ENCODE measurements around the gene KCTD17. TPM values are rescaled to one million over a fixed set of nuclear protein-coding genes. Genes with fewer than 3 reads are reported as not detected.

The KCTD17 gene
- total and polyA plus RNA-seq, 2 of the 4 experiments (the other 2 are of a cell fraction), result 28.3 to 37.3 TPM

DNA sequence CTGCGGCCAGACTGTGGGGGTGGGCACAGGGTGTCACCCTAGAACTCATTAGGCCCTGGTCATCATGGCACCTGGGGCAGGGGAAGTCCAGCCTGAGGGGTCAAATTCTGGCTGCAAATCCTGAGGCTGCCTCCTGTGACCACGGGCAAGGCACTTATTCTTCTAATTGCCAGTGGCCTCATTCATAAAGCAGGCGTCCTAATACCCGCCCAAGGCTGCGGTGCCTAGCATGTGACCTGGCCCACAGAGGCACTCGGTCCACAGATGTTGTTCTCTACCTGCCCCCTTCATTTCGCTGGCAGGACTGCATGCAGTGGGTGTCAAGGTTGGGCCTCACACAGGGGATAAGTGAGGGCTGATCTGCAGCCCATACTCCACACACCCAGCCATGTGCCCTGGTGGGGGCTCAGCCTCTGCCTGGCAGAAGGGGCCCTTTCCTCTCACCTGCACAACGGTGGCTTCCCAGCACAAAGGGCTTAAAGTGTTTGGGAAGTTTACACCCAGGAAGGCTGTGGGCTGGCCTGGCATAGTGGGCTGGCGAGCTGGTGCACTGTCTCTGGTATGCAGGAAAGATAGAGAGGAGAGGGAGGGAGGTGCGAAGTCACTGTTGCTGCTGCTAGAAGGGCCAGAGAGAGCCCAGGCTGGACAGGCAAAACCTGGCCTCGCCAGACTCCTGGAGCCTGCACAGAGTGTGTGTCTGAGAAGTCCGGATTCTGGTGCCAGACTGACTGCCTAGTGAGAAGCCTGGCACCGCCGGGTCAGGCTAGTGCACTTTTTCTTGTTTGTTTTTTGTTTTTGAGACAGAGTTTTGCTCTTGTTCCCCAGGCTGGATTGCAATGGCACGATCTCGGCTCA lies 28.8 kb upstream of the KCTD17 start (continued):
- no peak for TF ChIP-seq BHLHE40 (IDR thresholded peaks at IDR 0.05; ENCODE audit: low read depth, low read length)

DNA sequence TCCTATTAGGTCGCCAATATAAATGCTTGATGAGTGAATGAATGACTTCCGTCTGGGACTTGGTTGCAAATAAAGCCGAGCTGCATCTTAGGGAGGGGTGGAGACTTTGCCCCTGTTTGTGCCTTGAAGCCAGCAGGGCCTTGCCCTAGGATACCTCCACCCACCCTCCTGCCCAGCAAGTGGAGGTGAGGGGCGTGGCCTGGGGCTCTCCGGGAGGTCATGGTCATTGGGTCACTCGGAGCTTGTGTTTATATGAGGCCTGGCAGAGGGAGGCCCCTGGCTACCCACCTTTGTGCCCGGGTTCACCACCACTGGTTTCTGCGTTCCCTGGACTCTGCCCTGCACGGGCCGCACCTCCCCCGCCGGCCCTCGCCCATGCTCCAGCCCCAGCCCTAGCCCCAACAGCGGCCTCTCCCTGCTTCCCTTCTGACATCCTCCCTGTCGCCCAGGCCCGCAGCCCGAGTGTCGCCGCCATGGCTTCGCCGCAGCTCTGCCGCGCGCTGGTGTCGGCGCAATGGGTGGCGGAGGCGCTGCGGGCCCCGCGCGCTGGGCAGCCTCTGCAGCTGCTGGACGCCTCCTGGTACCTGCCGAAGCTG lies 27.7 kb upstream of the KCTD17 start:
- peaks cover 24% of the 10 kb centered on the region for H4K20me1 ChIP-seq (ENCODE audit: insufficient read depth, low read length)
- no peak overlapping the region for H4K8ac ChIP-seq (ENCODE audit: low read depth in 2 of 2, low read length in 2 of 2)
- H3K56ac ChIP-seq (ENCODE audit: extremely low read depth, insufficient read depth, low read length), result no peak overlapping the region
- POLR2A ChIA-PET (ENCODE audit: unreplicated experiment), result interaction anchor here (0.6 kb wide), 1 partner anchor 520 kb away, joined by 3 read pairs; no protein-coding TSS in a partner anchor
- no peak overlapping the region for H3K27ac ChIP-seq (ENCODE audit: insufficient read depth, low read length)
- WGBS, 2 experiments (ENCODE audit: extremely low coverage in 2 of 2, insufficient read length in 1 of 2), result 89% methylated on average over 24 of the region's 34 CpGs; no CpG with 5 or more reads in 1 of the 2 experiments
- no peaks in the 10 kb centered on the region for H3K9me3 ChIP-seq (ENCODE audit: control insufficient read depth, insufficient read depth, low read length)
- dilution Hi-C loops (cut with HindIII; ENCODE audit: low sequenced_read_pairs, unreplicated experiment) (no loop called here), intact Hi-C loops (cut with micrococcal nuclease) (loop anchor here (5.0 kb wide), 1 partner anchor 242 kb away; no protein-coding TSS in a partner anchor), in situ Hi-C loops (cut with MboI; ENCODE audit: low sequenced_read_pairs) (no loop called here)
- H2BK120ac ChIP-seq (ENCODE audit: low read depth, low read length), result no peak overlapping the region
- no peak overlapping the region for H2AK5ac ChIP-seq (ENCODE audit: low read depth, low read length)
- no peak overlapping the region for H3K23ac ChIP-seq (ENCODE audit: low read depth, low read length)
- peaks cover 13% of the 10 kb centered on the region; the same call in 1 of the 2 replicates for H3K9me1 ChIP-seq (ENCODE audit: insufficient read depth, low read length)
- H2AK9ac ChIP-seq (replicated peaks; ENCODE audit: low read depth, low read length, poor library complexity), result no peak overlapping the region
- peaks cover 2% of the 10 kb centered on the region for H3K4me1 ChIP-seq (ENCODE audit: control insufficient read depth, insufficient read depth, low read length)
- ATAC-seq (ENCODE audit: low read depth) (no peak), DNase-seq (no peak)
- no peak overlapping the region for H3K4me3 ChIP-seq (ENCODE audit: insufficient read depth, low read depth, low read length)
- peaks cover 7 to 52% of the 10 kb centered on the region in 2 experiments for H3K79me1 ChIP-seq (ENCODE audit: low read depth in 1 of 2, low read length in 2 of 2)
- no peak overlapping the region for H2BK5ac ChIP-seq (ENCODE audit: low read depth, low read length, poor library complexity, severe bottlenecking)
- H2BK15ac ChIP-seq (ENCODE audit: low read depth, low read length), result no peak overlapping the region
- no TSS peak for BruUV-seq (replicated peaks)
- TF ChIP-seq RAD21 (IDR thresholded peaks at IDR 0.05; ENCODE audit: low read length) (no peak), CHD1 (IDR thresholded peaks at IDR 0.05; ENCODE audit: low read depth, low read length) (no peak), BHLHE40 (IDR thresholded peaks at IDR 0.05; ENCODE audit: low read depth, low read length) (no peak), MAZ (IDR thresholded peaks at IDR 0.05; ENCODE audit: borderline replicate concordance, low read depth, low read length) (no peak), CEBPB (IDR thresholded peaks at IDR 0.05; ENCODE audit: low read depth, low read length) (no peak), RCOR1 (IDR thresholded peaks at IDR 0.05; ENCODE audit: insufficient replicate concordance, low read length) (no peak)
- TF ChIP-seq, protein P1, sequence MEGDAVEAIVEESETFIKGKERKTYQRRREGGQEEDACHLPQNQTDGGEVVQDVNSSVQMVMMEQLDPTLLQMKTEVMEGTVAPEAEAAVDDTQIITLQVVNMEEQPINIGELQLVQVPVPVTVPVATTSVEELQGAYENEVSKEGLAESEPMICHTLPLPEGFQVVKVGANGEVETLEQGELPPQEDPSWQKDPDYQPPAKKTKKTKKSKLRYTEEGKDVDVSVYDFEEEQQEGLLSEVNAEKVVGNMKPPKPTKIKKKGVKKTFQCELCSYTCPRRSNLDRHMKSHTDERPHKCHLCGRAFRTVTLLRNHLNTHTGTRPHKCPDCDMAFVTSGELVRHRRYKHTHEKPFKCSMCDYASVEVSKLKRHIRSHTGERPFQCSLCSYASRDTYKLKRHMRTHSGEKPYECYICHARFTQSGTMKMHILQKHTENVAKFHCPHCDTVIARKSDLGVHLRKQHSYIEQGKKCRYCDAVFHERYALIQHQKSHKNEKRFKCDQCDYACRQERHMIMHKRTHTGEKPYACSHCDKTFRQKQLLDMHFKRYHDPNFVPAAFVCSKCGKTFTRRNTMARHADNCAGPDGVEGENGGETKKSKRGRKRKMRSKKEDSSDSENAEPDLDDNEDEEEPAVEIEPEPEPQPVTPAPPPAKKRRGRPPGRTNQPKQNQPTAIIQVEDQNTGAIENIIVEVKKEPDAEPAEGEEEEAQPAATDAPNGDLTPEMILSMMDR (conservative IDR thresholded peaks at IDR 0.05; ENCODE audit: low read depth, low read length), result no peak
- H4K91ac ChIP-seq (ENCODE audit: insufficient read depth, low read depth, low read length), result no peak overlapping the region
- no peak overlapping the region for H3K4ac ChIP-seq (ENCODE audit: low read depth, low read length)
- no peak overlapping the region for H2AFZ ChIP-seq (replicated peaks; ENCODE audit: low read length, poor library complexity)
- H3K4me2 ChIP-seq (ENCODE audit: low read depth, low read length), result no peak overlapping the region
- CTCF ChIA-PET, result no interaction called here
- H3K9ac ChIP-seq (ENCODE audit: low read depth, low read length), result no peak overlapping the region
- no peak overlapping the region for H3K18ac ChIP-seq (ENCODE audit: low read depth, low read length)
- no peak overlapping the region for H3K14ac ChIP-seq (replicated peaks; ENCODE audit: low read depth, low read length)
- no peaks in the 10 kb centered on the region for H3K27me3 ChIP-seq (ENCODE audit: control insufficient read depth, insufficient read depth, low read length)
- no peak overlapping the region for H4K5ac ChIP-seq (ENCODE audit: low read depth, low read length)
- H2BK20ac ChIP-seq (ENCODE audit: low read depth, low read length), result no peak overlapping the region
- H3K36me3 ChIP-seq (ENCODE audit: control insufficient read depth, insufficient read depth, low read length), result peaks cover 30% of the 10 kb centered on the region

Data from IMR-90 (cell line).